GM21367 (cell line): ENCODE results near the gene PMM1.
"Not testable (repeated sequence)": the region's sequence is repeated elsewhere in the genome, so short reads cannot be mapped to it uniquely, and the experiment has no call there.

Experiments used
- ATAC-seq: cut with Tn5 transposase; IDR thresholded peaks from one replicate; pipeline ENCODE4 v1.9.1; 2021; ENCODE audit not compliant: unreplicated experiment

PMM1 gene

DNA sequence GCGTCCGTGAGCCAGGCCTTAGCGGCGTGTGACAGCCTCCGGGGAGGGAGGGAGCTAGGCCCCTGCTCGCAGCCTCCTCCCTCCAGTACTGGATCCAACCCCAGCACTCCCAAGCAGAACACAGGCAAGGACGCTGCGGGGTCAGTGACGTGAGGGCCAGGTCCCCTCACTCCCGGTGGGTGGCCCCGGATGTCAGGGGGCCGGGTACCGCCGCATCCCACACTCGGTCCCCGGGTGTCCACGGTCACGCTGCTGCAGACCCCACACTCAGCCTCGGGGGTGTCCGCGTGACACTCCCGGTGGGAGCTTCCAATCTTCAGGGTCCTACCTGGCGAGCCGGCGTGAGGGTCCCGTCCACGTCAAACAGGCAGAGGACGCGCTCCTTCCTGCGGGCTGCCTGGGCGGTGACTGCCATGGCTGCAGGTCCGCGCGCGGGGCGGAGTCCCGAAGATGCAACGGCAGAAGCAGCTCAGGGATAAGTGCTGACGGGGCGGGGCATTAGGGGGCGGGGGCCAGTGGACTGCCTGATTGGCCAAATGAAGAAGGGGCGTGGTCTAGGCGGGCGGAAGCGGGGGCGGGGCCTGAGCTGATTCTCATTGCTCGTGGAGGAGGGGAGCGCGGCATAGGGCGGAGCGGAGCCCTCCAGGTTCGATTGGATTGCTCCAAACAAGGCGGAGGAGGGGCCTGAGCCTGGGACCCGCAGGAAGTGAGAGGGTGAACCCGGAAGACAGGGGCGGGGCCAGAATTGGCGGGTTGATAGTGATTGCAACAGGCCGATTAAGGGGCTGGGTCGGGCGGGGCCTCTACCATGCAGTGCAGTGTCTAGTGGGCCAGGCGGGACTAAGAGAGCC, at the start of gene PMM1:
Gene PMM1, minus strand, starts transcription at position 450 of the 851 bp plus-strand sequence. Its CDS starts 35 bp downstream, at position 415.
- peak; percentile 88 for ATAC-seq

- ATAC-seq, result no peak
Observed at GRCh38 chr22:41638748-41639147, 49.1 kb upstream of the PMM1 start.

- no peak for ATAC-seq
Observed at GRCh38 chr22:41638124-41638523, 48.5 kb upstream of the PMM1 start.

DNA sequence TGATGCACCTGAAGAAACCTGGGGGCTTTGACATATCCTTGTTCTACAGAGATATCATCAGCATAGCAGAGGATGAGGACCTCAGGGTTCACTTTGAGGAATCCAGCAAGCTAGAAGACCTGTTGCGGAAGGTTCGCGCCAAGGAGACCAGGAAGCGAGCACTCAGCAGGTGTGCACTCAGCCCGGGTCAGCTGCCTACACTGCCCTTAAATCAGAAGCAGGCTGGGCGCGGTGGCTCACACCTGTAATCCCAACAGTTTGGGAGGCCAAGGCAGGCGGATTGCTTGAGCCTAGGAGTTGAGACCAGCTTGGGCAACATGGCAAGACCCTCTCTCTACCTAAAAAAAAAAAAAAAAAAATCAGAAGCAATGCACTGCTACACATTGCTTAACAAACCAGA, 48.0 kb upstream of the PMM1 start:
- ATAC-seq, result not testable (repeated sequence)

DNA sequence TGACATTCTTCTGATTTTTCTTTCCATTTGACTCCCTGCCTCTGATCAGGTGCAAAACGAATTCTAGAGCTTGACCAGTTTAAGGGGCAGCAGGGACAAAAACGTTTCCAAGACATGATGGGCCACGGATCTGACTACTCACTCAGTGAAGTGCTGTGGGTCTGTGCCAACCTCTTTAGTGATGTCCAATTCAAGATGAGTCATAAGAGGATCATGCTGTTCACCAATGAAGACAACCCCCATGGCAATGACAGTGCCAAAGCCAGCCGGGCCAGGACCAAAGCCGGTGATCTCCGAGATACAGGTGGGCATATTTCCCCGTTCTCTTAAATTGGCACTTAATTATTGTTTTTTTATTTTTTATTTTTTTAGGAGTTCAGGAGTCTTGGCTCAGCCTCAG, 46.8 kb upstream of the PMM1 start:
- no peak for ATAC-seq

GRCh38 chr22:41634610-41635009, 45.0 kb upstream of the PMM1 start:
- not testable (repeated sequence) for ATAC-seq

DNA sequence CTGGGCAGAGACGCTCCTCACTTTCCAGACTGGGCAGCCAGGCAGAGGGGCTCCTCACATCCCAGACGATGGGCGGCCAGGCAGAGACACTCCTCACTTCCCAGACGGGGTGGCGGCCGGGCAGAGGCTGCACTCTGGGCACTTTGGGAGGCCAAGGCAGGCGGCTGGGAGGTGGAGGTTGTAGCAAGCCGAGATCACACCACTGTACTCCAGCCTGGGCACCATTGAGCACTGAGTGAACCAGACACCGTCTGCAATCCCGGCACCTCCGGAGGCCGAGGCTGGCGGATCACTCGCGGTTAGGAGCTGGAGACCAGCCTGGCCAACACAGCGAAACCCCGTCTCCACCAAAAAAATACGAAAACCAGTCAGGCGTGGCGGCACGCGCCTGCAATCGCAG, 42.0 kb upstream of the PMM1 start:
- ATAC-seq, result not testable (repeated sequence)

- not testable (repeated sequence) for ATAC-seq
Observed at GRCh38 chr22:41631115-41631514, 41.5 kb upstream of the PMM1 start.

- ATAC-seq, result no peak
Observed at GRCh38 chr22:41625577-41625976, 35.9 kb upstream of the PMM1 start.

GRCh38 chr22:41621911-41622179, 32.2 kb upstream of the PMM1 start:
- no peak for ATAC-seq

DNA sequence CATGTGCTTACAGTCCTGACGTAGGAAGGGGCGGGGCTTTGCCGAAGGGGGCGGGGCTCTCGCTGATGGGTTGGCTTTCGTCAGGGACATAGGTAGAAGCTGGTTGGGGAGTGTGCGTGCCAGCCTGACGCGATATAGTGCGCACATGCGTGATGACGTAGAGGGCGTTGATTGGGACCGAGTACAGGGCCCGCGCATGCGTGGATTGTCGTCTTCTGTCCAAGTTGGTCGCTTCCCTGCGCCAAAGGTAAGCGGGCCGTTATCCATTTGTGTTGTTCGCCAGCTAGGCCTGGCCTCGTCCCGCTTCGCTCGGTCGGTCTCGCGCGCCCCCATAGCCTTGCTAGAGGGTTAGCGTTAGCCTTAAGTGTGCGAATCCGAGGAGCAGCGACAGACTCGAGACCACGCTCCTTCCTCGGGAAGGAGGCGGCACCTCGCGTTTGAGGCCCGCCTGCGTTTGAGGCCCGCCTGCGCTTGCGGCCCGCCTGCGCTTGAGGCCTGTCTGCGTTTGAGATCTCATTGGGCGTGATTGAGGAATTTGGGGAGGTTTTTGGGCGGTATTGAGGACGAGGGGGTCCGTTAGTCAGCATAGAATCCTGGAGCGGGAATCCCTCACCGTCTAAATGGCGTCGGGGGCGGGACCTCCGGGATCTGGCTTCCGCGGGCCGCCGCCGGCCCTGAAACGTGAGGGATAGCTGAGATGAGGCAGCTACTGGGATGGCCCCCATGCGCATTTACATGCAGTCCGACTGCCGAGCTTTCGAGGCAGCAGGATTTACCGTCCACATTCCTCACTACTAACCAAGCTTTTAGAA, 31.7 kb upstream of the PMM1 start, which contains the start of gene XRCC6:
Gene XRCC6, plus strand, starts transcription at position 197 of the 812 bp plus-strand sequence. CDS start 710 bp downstream, outside the sequence.
- ATAC-seq, result peak; percentile 68

DNA sequence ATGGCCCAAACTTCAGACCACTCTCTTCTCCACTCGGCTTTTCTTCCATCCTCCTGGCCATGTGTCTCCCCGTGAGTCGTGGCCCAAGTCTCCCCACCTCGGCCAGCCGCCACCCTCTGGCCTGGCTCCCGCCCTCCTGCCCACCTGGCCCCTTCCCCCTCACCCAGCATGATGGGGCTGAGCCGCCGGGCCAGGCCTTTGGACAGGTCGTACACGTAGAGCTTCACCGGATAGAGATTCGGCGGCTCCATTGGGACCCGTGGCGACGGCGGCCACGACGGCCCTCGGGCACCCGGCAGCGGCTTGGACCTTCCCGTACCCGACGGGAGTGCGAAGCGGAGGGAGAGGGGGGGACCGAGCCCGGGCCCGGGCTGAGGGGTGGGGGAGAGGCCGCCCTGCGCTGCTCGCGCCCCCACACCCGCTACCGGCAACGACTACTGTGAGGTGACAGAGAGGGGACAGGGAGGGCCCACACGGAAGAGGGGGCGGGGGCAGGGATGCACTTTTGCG, 31.0 kb upstream of the PMM1 start, which contains the start of gene DESI1:
Gene DESI1, minus strand, starts transcription at position 455 of the 510 bp plus-strand sequence. Its CDS starts 204 bp downstream, at position 251.
- peak; percentile 62 for ATAC-seq

GRCh38 chr22:41619979-41620588, 30.4 kb upstream of the PMM1 start:
- peak; percentile 19 for ATAC-seq

DNA sequence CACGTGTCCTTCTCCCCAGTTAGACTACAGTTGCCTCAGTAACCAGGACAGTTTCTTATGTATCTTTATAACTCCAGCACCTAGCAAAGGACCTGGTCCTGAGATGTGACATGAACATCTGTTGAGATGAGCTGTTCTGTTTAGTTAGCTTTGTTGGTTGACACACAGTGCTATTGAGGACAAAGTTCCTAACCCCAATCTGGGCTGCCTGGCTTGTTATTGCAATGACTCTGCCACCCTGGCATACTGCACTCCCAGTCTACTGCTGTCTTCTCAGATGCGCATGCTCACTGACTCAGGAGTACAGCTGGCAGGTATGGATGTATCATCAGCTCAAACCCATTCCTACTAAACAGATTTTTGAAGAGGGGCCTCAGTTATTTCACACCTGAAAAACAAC, 23.8 kb upstream of the PMM1 start:
- no peak for ATAC-seq

DNA sequence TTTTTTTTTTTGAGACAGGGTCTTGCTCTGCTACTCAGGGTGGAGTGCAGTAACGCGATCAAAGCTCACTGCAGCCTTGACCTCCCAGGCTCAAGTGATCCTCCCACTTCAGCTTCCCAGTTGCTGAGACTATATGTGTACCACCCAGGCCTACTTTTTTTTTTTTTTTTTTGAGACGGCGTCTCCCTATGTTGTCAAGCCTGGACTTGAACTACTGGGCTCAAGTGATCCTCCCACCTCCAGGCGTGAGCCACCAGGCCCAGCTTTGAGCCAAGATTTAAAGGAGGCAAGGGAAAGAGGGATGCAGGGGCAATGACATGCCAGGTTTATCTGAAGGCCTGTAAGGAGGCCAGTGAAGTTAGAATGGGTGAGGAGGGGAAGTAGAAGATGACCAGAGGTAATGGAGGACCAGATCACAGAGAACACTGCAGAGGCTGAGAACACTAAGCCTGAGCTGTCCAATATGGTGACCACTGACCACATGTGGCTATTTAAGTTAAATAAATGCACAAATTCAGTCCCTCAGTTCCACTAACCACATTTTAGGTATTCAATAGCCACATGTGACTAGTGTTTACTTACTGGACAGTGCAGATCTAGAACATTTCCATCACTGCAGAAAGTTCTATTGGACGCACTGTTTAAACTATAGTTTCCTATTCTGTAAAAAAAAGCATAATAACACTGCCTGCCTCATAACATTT, 23.1 kb upstream of the PMM1 start:
- no peak for ATAC-seq

- no peak for ATAC-seq
Observed at GRCh38 chr22:41608386-41608785, 18.7 kb upstream of the PMM1 start.

GRCh38 chr22:41603873-41604332, 14.3 kb upstream of the PMM1 start:
- ATAC-seq, result no peak

DNA sequence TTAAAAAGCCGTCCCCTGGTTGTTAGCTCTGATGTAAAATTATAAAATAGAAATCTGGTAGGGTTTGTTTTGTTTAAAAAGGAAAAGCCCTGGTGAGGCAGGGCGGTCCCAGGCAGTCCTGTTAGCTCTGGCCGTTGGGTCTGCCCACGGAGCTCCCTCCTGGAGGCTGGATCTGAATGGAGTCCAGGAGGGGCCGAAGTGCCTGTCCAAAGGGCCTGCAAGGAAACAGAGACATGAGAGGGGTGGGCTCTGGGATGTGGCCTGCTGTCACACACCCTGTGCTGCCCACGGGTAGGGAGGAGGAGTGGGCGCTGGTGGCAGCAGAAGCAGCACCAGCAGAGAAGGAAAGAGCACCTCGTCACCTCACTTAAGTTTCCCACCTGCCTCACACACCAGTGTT, 11.3 kb upstream of the PMM1 start:
- ATAC-seq, result no peak

DNA sequence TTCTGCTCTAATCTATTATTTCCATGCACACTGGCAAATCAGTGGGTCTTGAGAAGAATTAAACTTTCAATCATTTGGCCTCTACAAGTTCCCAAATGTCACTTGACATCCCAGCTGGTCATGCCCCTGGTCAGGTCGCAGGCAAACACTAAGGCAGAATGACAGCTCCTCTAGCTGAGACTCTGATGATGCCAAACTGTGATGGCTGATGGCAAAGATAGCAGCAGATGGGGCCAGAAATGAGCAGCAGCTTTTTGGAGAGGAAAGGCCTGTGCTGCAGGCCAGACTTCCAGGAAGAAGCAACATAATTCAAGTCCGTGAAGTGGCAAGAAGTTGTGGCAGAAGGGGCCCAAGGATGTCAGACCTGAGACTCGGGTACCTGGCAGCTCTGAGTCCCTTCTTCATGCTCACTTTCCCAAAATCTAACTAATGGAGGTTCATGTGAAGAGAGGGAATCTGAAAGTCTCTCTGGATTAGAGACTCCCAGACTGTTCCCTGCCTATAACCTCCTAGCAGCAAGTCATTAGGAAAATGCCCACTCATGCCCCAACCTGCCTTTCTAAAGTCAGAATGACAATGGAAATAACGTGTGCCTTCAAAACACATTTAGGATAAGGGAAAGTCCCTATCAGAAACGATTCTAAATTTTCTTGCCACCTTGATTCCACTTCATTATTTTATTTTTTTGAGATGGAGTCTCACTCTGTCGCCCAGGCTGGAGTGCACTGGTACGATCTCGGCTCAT, 9.4 kb upstream of the PMM1 start:
- ATAC-seq, result no peak

GRCh38 chr22:41598081-41598480, 8.4 kb upstream of the PMM1 start:
- ATAC-seq, result no peak
